Neutrophil (primary cell): Measurements from ENCODE around the gene ARID4B.
"Not testable (repeated sequence)": the region's sequence is repeated elsewhere in the genome, so short reads cannot be mapped to it uniquely, and the experiment has no call there.

Experiments used
- H3K27ac ChIP-seq: fragments of 200-600 bp; sonication (generic); 2 replicates; pipeline ENCODE4 v1.5.1; 2016; ENCODE audit warnings: mild to moderate bottlenecking, moderate library complexity
- H3K27me3 ChIP-seq: fragments of 200-600 bp; sonication (generic); 2 replicates; pipeline ENCODE4 v1.6.0; 2016; ENCODE audit warnings: mild to moderate bottlenecking
- H3K36me3 ChIP-seq: fragments of 200-600 bp; sonication (generic); 2 replicates; pipeline ENCODE4 v1.5.1; 2017
- H3K4me1 ChIP-seq, 2 experiments: fragments of 200-600 bp in 1 of 2; sonication (generic) in 1 of 2; 1 replicate in 1 of 2; 2 replicates in 1 of 2; pipeline versions ENCODE4 v1.5.1 to v1.6.1; 2013 to 2016; ENCODE audit warnings: low read depth in 1 of 2, low read length in 1 of 2, mild to moderate bottlenecking in 1 of 2, moderate library complexity in 1 of 2; ENCODE audit not compliant: control insufficient read depth in 1 of 2, insufficient read depth in 1 of 2
- H3K4me3 ChIP-seq, 2 experiments: fragments of 200-600 bp in 1 of 2; sonication (generic) in 1 of 2; 1 replicate in 1 of 2; 2 replicates in 1 of 2; pipeline ENCODE4 v1.5.1; 2013 to 2016; ENCODE audit warnings: low read depth in 1 of 2, low read length in 1 of 2, mild to moderate bottlenecking in 1 of 2, moderate library complexity in 1 of 2
- H3K9me3 ChIP-seq: fragments of 200-600 bp; sonication (generic); 2 replicates; pipeline ENCODE4 v1.5.1; 2016
- TF ChIP-seq, protein P1 (sequence below): fragments of 200-600 bp; sonication (generic); IDR thresholded peaks from 2 replicates; pipeline ENCODE4 v1.5.1; 2016; ENCODE audit warnings: antibody characterized with exemption

ARID4B gene

DNA sequence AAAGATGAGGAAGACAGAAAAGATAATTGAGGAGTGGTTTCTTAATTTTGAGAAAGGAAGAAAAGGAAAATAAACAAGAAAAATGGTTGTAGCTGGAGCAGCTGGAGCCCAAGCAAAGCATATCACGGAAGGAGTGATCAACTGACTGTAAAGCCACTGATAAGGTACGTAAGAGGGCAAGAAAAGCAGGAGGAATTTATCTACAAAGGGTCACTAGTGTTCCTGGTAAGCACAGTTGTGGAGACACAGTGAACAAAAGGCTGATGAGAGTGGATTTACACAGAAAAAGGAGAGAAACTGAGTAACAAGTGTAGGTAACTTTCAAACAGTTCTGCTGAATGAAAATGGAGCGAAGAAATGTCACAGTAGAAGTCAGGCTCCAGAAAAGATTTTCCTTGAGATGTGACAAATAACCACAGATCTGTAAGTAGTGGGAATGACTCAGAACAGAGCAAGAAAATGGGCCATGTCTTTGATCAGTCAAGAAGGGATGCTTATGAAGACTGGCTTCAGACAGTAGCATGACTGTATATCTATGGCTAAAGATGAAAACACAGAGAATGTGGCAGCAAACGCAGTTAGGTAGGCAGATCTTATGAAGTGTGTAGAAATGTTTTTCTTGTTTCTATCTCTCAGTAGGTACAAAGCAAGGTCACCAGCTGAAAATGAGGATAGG lies 121.3 kb downstream of the ARID4B start:
- Histone ChIP-seq H3K27me3 (no peaks in the 10 kb centered on the region), H3K4me3 (no peak overlapping the region), H3K36me3 (peaks cover 53% of the 10 kb centered on the region), H3K9me3 (no peaks in the 10 kb centered on the region), H3K27ac (no peak overlapping the region), H3K4me1 (no peaks in the 10 kb centered on the region)
- TF ChIP-seq, protein P1, sequence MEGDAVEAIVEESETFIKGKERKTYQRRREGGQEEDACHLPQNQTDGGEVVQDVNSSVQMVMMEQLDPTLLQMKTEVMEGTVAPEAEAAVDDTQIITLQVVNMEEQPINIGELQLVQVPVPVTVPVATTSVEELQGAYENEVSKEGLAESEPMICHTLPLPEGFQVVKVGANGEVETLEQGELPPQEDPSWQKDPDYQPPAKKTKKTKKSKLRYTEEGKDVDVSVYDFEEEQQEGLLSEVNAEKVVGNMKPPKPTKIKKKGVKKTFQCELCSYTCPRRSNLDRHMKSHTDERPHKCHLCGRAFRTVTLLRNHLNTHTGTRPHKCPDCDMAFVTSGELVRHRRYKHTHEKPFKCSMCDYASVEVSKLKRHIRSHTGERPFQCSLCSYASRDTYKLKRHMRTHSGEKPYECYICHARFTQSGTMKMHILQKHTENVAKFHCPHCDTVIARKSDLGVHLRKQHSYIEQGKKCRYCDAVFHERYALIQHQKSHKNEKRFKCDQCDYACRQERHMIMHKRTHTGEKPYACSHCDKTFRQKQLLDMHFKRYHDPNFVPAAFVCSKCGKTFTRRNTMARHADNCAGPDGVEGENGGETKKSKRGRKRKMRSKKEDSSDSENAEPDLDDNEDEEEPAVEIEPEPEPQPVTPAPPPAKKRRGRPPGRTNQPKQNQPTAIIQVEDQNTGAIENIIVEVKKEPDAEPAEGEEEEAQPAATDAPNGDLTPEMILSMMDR, result no peak

DNA sequence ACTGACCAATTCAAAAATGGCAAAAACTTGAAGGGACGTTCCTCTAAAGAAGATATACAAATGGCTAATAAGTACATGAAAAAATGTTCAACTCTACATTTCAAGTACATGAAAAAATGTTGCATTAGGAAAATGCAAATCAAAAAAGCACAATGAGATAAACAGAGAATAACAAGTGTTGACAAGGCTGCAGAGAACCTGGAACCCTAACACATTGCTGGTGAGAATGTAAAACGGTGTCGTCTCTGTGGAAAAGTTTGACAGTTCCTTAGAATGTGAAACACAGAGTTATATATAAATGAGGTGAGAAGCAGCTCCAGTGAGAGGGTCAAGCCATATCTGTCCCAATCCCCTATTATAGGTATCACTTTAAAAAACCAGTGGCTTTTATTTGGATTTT lies 122.3 kb downstream of the ARID4B start:
- TF ChIP-seq, protein P1, result no peak
- no peak overlapping the region for H3K27ac ChIP-seq

DNA sequence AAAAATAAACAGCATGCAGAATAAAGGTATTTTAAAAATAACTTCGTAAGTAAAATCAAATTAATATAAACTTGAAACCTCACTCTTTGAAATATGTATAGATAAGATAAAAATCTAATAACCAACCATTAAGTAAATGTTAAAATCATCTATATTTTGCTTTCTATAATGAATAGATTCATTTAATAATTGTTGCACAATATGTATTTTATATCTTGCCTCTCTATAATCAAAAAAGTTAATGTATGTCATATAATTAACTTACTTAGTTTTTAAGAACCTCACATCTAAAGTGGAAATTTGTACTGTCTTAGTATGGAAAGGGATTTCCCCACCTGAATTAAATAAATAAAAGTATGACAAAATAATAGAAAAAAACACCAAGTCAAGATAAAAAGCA lies 124.6 kb downstream of the ARID4B start:
- Histone ChIP-seq H3K36me3 (peaks cover 38% of the 10 kb centered on the region), H3K4me1 (no peaks in the 10 kb centered on the region), H3K9me3 (no peaks in the 10 kb centered on the region), H3K4me3 (no peak overlapping the region), H3K27ac (no peak overlapping the region), H3K27me3 (no peaks in the 10 kb centered on the region)
- TF ChIP-seq, protein P1, result no peak

More for the DNA sequence above, 122.3 kb downstream of the ARID4B start:
- no peaks in the 10 kb centered on the region for H3K4me1 ChIP-seq
- no peaks in the 10 kb centered on the region for H3K9me3 ChIP-seq
- H3K27me3 ChIP-seq, result no peaks in the 10 kb centered on the region
- H3K4me3 ChIP-seq, result no peak overlapping the region
- H3K36me3 ChIP-seq, result peaks cover 49% of the 10 kb centered on the region

DNA sequence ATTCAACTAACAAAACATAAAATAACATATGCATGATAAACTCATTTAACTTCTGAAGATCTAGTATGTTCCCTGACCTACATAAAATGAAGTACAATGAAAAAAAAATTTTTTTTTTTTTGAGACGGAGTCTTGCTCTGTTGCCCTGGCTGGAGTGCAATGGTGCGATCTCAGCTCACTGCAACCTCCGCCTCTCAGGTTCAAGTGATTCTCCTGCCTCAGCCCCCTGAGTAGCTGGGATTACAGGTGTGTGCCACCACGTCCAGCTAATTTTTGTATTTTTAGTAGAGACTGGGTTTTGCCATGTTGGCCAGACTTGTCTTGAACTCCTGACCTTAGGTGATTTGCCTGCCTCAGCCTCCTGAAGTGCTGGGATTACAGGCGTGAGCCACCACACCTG lies 125.5 kb downstream of the ARID4B start:
- H3K4me3 ChIP-seq, H3K27me3 ChIP-seq, H3K4me1 ChIP-seq, H3K27ac ChIP-seq, H3K9me3 ChIP-seq: not testable (repeated sequence)
- peaks cover 44% of the 10 kb centered on the region for H3K36me3 ChIP-seq

DNA sequence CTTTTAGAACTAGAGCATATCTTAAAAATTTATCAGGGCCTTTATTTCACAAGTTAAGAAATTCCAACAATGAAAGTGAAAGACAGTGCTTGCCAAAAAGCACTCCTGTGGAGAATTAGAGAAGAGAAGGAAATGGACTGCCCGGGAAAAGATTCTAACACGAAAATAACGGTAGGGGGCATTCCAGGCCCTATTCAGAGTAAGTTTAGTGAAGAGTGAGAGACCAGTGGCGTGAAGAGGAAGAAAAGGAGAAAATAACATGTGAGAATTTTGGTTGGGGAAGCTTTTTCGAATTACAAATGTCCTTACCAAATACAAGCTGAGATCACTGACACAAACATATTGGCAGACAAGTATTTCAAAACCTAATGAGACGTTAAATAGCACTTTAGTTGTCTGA lies 128.5 kb downstream of the ARID4B start:
- H3K36me3 ChIP-seq, result peaks cover 55% of the 10 kb centered on the region
- no peaks in the 10 kb centered on the region for H3K27me3 ChIP-seq
- H3K4me3 ChIP-seq, result no peak overlapping the region
- H3K9me3 ChIP-seq, result no peaks in the 10 kb centered on the region
- H3K4me1 ChIP-seq, result no peaks in the 10 kb centered on the region
- TF ChIP-seq, protein P1, result no peak
- no peak overlapping the region for H3K27ac ChIP-seq

DNA sequence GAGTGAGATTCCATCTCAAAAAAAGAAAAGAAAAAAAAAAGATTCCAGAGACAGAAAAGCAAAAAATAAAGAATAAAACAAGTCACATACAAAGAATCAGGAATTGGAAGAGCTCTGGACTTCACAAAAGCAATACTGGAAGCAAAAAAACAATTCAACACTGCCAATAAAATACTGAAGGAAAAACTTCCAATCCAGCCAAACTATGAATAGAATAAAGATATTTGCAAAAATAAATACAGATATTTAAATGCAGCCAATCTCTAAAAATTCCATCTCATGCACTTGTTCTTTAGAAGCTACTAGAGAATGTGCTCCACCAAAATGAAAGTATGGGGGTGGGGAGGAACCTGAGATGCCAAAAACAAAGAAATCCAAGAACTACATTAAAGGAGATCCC lies 137.5 kb downstream of the ARID4B start:
- Histone ChIP-seq H3K36me3 (peaks cover 63% of the 10 kb centered on the region), H3K27ac (no peak overlapping the region), H3K27me3 (no peaks in the 10 kb centered on the region), H3K4me1 (no peaks in the 10 kb centered on the region), H3K9me3 (no peaks in the 10 kb centered on the region), H3K4me3 (no peak overlapping the region)
- TF ChIP-seq, protein P1, result no peak
